Keratinocyte (primary cell): ENCODE data around the gene LPCAT4. TPM values are rescaled to one million over a fixed set of nuclear protein-coding genes. Genes with fewer than 3 reads are reported as not detected.

Experiments
- DNase-seq: peaks from one replicate; pipeline ENCODE4 v3.0.0-alpha.2; 2011; ENCODE audit warnings: low read depth, missing footprints, low spot score
- FAIRE-seq: peaks from 2 replicates; lab custom pipeline; 2011; peaks lifted over from hg19 to GRCh38; lab: Jason Lieb, UNC
- H2AFZ ChIP-seq: 2 replicates; pipeline ENCODE4 v1.6.0; 2012; ENCODE audit warnings: low read length, control low read depth, inconsistent platforms; ENCODE audit not compliant: control insufficient read depth
- H3K27ac ChIP-seq: 2 replicates; pipeline ENCODE4 v1.5.1; 2011; ENCODE audit warnings: low read length; ENCODE audit not compliant: control insufficient read depth, insufficient read depth
- H3K27me3 ChIP-seq: 3 replicates; pipeline ENCODE4 v1.6.0; 2011; ENCODE audit warnings: low read length; ENCODE audit not compliant: control insufficient read depth, insufficient read depth; ENCODE audit errors: extremely low read depth
- H3K36me3 ChIP-seq, 2 experiments: 2 replicates in 1 of 2; 3 replicates in 1 of 2; pipeline ENCODE4 v1.5.1; 2011; ENCODE audit warnings: low read length in 2 of 2, mild to moderate bottlenecking in 1 of 2; ENCODE audit not compliant: control insufficient read depth in 2 of 2, insufficient read depth in 2 of 2; ENCODE audit errors: extremely low read depth in 1 of 2
- H3K4me1 ChIP-seq: 3 replicates; pipeline ENCODE4 v1.5.1; 2011; ENCODE audit warnings: low read length; ENCODE audit not compliant: control insufficient read depth, insufficient read depth; ENCODE audit errors: extremely low read depth
- H3K4me2 ChIP-seq: 3 replicates; pipeline ENCODE4 v1.6.0; 2011; ENCODE audit warnings: low read depth, low read length; ENCODE audit not compliant: control insufficient read depth, insufficient read depth; ENCODE audit errors: extremely low read depth
- H3K4me3 ChIP-seq, 3 experiments: fragments of 200-600 bp in 1 of 3; sonication (generic) in 1 of 3; 2 replicates in 2 of 3; 3 replicates in 1 of 3; pipeline ENCODE4 v1.5.1; 2011 to 2016; ENCODE audit warnings: low read length in 3 of 3, mild to moderate bottlenecking in 3 of 3, control low read depth in 2 of 3, inconsistent platforms in 1 of 3, low read depth in 1 of 3, mixed read lengths in 1 of 3, mixed run types in 1 of 3, moderate library complexity in 1 of 3; ENCODE audit not compliant: control insufficient read depth in 2 of 3, insufficient read depth in 2 of 3; ENCODE audit errors: extremely low read depth in 1 of 3
- H3K79me2 ChIP-seq: 2 replicates; pipeline ENCODE4 v1.6.0; 2012; ENCODE audit warnings: low read length; ENCODE audit not compliant: control insufficient read depth, insufficient read depth
- H3K9ac ChIP-seq: 3 replicates; pipeline ENCODE4 v1.6.0; 2011; ENCODE audit warnings: low read length; ENCODE audit not compliant: control insufficient read depth, insufficient read depth; ENCODE audit errors: extremely low read depth
- H3K9me1 ChIP-seq: 3 replicates; pipeline ENCODE4 v1.6.0; 2011; ENCODE audit warnings: low read length; ENCODE audit not compliant: control insufficient read depth, insufficient read depth; ENCODE audit errors: extremely low read depth
- H3K9me3 ChIP-seq: 2 replicates; pipeline ENCODE4 v1.5.1; 2012; ENCODE audit warnings: low read depth, low read length; ENCODE audit not compliant: control insufficient read depth
- H4K20me1 ChIP-seq: 3 replicates; pipeline ENCODE4 v1.6.0; 2011; ENCODE audit warnings: low read length; ENCODE audit not compliant: control insufficient read depth, insufficient read depth; ENCODE audit errors: extremely low read depth
- CTCF ChIP-seq, 3 experiments: IDR thresholded peaks in 1 of 3; conservative IDR thresholded peaks in 1 of 3; optimal IDR thresholded peaks in 1 of 3; 2 replicates in 2 of 3; 3 replicates in 1 of 3; pipeline versions ENCODE3 to v1.5.1; 2011; ENCODE audit warnings: low read length in 3 of 3, mild to moderate bottlenecking in 3 of 3, moderate library complexity in 2 of 3, control low read depth in 1 of 3, inconsistent platforms in 1 of 3; ENCODE audit not compliant: insufficient read depth in 2 of 3; ENCODE audit errors: extremely low read depth in 1 of 3
- EZH2 ChIP-seq: IDR thresholded peaks from one replicate; pipeline ENCODE4 v1.6.1; 2012; ENCODE audit warnings: inconsistent platforms, mild to moderate bottlenecking, low read length, moderate library complexity
- dilution Hi-C: fragments of 300-500 bp; cut with MboI; formaldehyde crosslinking; loops from one replicate; pipeline ENCODE4 v1.7.0; 2020; ENCODE audit warnings: low sequenced_read_pairs; ENCODE audit not compliant: extremely low pct_ligation_motif_present
- polyA plus RNA-seq, 5 experiments: library from polyadenylated mRNA; depleted of rRNA in 3 of 5; stranded (reverse) in 3 of 5; stranded (forward) in 1 of 5; unstranded in 1 of 5; fragments of >200 nt; gene quantifications; 1 replicate in 1 of 5; 2 replicates in 3 of 5; 3 replicates in 1 of 5; pipeline versions ENCODE4 v1.2.1 to v1.2.3, GENCODE V29; 2011 to 2012; ENCODE audit warnings: missing spikeins in 2 of 5, low read depth in 1 of 5, low replicate concordance in 1 of 5

LPCAT4 gene
- polyA plus RNA-seq, 1 donor (not counting 4 experiments of a cell fraction or from before 2014, with no cell fraction given): 43.3 TPM

GRCh38 chr15:34349769-34350168 is 17.2 kb downstream of the LPCAT4 start:
- Histone ChIP-seq H3K4me2 (no peak overlapping the region), H4K20me1 (no peaks in the 10 kb centered on the region), H3K27ac (no peak overlapping the region), H2AFZ (no peak overlapping the region), H3K36me3 (no peaks in the 10 kb centered on the region), H3K79me2 (no peaks in the 10 kb centered on the region), H3K9ac (no peak overlapping the region), H3K27me3 (no peaks in the 10 kb centered on the region), H3K9me1 (no peaks in the 10 kb centered on the region), H3K4me3 (no peak overlapping the region), H3K4me1 (no peaks in the 10 kb centered on the region), H3K9me3 (no peaks in the 10 kb centered on the region)
- no peak for DNase-seq
- dilution Hi-C loops: no loop called here
- TF ChIP-seq EZH2: no peak
- TF ChIP-seq CTCF (optimal IDR thresholded peaks at IDR 0.05 in 1 of 3, IDR thresholded peaks at IDR 0.05 in 1 of 3, conservative IDR thresholded peaks at IDR 0.05 in 1 of 3; ENCODE audit: extremely low read depth in 1 of 3, insufficient read depth in 2 of 3, low read length in 3 of 3): no peak
- no peak for FAIRE-seq

GRCh38 chr15:34348735-34349300 is 18.2 kb downstream of the LPCAT4 start:
- Histone ChIP-seq H3K4me2 (no peak overlapping the region), H3K9ac (no peak overlapping the region), H3K27ac (no peak overlapping the region), H3K4me3 (no peak overlapping the region), H4K20me1 (no peaks in the 10 kb centered on the region), H3K9me1 (no peaks in the 10 kb centered on the region), H3K9me3 (no peaks in the 10 kb centered on the region), H3K36me3 (no peaks in the 10 kb centered on the region), H3K4me1 (no peaks in the 10 kb centered on the region), H3K79me2 (no peaks in the 10 kb centered on the region), H3K27me3 (no peaks in the 10 kb centered on the region), H2AFZ (no peak overlapping the region)
- DNase-seq (no peak), FAIRE-seq (no peak)
- dilution Hi-C loops: no loop called here
- TF ChIP-seq EZH2 (no peak), CTCF (optimal IDR thresholded peaks at IDR 0.05 in 1 of 3, IDR thresholded peaks at IDR 0.05 in 1 of 3, conservative IDR thresholded peaks at IDR 0.05 in 1 of 3; ENCODE audit: extremely low read depth in 1 of 3, insufficient read depth in 2 of 3, low read length in 3 of 3) (no peak)
